RWPE1 (cell line): ENCODE data around the gene HERC4.
"Not testable (repeated sequence)": the region's sequence is repeated elsewhere in the genome, so short reads cannot be mapped to it uniquely, and the experiment has no call there.

ENCODE experiments used
- CTCF ChIA-PET: fragments of 350-600 bp; sonication (Branson Sonifier 250); formaldehyde crosslinking; extraction: SDS; loops from one replicate; lab custom pipeline; 2021; lab: Yijun Ruan, JAX
- POLR2A ChIA-PET: fragments of 400-600 bp; formaldehyde crosslinking; extraction: SDS; loops from one replicate; lab custom pipeline; 2020; ENCODE audit warnings: antibody characterized with exemption; ENCODE audit not compliant: low non-redundant PET; lab: Yijun Ruan, JAX
- DNase-seq: peaks from one replicate; pipeline ENCODE4 v3.0.0; 2012; ENCODE audit warnings: low spot score
- H3K27ac ChIP-seq: fragments of 450-650 bp; 2 replicates; pipeline ENCODE4 v1.5.1; 2017
- TF ChIP-seq, protein P1 (sequence below): fragments of 450-650 bp; conservative IDR thresholded peaks from 2 replicates; pipeline ENCODE4 v1.5.1; 2017; ENCODE audit warnings: low read depth, mild to moderate bottlenecking

HERC4 gene

DNA sequence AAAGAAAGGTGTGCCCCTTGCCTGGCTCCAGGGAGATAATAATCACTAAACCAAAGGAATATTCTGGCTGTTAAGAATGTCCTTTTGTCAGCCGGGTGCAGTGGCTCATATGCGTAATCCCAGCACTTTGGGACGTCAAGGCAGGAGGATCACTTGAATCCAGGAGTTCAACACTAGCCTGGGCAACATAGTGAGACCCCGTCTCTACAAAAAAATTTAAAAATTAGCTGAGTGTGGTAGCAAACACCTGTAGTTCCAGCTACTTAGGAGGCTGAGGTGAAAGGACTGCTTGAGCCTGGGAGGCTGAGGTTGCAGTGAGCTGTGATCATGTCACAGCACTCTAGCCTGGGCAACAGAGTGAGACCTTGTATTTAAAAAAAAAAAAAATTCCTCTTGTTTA lies 74.1 kb downstream of the HERC4 start:
- no peak for DNase-seq
- no peak overlapping the region for H3K27ac ChIP-seq
- TF ChIP-seq, protein P1, sequence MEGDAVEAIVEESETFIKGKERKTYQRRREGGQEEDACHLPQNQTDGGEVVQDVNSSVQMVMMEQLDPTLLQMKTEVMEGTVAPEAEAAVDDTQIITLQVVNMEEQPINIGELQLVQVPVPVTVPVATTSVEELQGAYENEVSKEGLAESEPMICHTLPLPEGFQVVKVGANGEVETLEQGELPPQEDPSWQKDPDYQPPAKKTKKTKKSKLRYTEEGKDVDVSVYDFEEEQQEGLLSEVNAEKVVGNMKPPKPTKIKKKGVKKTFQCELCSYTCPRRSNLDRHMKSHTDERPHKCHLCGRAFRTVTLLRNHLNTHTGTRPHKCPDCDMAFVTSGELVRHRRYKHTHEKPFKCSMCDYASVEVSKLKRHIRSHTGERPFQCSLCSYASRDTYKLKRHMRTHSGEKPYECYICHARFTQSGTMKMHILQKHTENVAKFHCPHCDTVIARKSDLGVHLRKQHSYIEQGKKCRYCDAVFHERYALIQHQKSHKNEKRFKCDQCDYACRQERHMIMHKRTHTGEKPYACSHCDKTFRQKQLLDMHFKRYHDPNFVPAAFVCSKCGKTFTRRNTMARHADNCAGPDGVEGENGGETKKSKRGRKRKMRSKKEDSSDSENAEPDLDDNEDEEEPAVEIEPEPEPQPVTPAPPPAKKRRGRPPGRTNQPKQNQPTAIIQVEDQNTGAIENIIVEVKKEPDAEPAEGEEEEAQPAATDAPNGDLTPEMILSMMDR, result no peak
- POLR2A ChIA-PET, result no interaction called here
- CTCF ChIA-PET, result interaction anchor here (0.6 kb wide), 1 partner anchor 288 kb away, joined by 4 read pairs; no protein-coding TSS in a partner anchor

DNA sequence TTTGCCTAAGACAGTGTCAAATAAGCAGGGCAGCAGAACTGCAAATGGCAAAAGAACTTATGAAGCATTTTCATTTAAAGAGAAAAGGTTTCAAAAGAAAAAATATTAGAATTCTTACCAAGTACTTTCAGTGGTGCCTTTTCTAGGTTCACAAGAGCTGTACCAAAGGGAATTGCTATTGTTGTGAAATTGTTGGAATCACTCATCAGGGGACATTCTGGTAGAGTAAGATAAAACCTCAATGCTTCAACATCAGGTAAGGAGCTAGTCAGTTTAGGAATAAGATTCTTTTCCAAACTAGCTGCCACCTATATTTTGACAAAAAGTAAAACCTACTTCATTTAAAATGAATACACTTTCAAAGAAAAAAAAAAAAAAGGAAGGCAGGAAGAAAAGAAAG lies 85.0 kb downstream of the HERC4 start:
- no peak for DNase-seq
- TF ChIP-seq, protein P1, result no peak
- H3K27ac ChIP-seq, result no peak overlapping the region
- POLR2A ChIA-PET, result no interaction called here
- CTCF ChIA-PET, result interaction anchor here (0.6 kb wide), 1 partner anchor 81 kb away, joined by 3 read pairs; no protein-coding TSS in a partner anchor

DNA sequence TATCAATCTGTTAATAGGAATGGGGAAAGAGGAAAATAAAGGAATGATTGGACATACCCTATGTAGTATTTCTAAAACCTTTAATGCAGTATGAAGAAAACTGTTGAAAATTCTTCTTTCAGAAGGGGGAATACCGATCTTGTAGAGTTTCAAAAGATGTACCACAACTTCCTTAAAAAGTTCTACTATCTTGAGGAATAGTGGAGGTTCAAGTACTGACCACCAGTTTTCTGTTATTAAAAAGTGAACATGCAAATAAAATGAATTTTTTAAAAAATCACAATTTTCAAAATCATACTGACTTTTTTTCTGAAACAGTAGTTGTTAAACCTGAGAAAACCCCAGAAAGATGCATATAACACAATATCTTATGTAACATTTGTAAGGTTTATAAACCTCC lies 86.5 kb downstream of the HERC4 start:
- H3K27ac ChIP-seq, result no peak overlapping the region
- POLR2A ChIA-PET, result no interaction called here
- no peak for DNase-seq
- TF ChIP-seq, protein P1, result no peak
- CTCF ChIA-PET, result no interaction called here

DNA sequence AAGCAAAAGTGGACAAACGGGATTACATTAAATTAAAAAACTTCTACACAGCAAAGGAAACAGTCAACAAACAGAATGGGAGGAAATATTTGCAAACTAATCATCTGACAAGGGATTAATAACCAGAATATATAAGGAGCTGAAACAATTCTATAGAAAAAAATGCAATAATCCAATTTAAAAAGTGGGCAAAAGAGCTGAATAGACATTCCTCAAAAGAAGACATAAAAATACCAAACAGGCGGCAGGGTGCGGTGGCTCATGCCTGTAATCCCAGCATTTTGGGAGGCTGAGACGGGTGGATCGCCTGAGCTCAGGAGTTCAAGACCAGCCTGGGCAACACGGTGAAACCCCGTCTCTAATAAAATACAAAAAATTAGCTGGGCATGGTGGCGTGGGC lies 92.5 kb downstream of the HERC4 start:
- CTCF ChIA-PET, POLR2A ChIA-PET, H3K27ac ChIP-seq, DNase-seq: not testable (repeated sequence)

DNA sequence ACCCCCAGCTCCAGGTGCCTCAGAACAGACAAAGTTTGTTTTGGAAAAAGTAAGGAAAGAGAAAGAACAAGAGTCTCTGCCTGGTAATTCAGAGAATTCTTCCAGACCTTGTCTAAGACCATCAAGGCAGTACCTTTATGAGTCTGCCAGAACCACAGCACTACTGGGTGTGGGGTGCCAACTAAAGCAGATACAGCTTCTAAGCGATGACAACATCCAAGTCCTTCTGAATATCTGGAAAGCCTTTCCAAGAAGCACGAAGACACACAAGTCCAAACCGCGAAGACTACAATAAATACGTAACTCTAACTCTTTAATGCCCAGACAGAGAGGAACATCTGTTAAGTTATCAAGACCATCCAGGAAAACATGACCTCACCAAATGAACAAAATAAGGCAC lies 96.3 kb downstream of the HERC4 start:
- TF ChIP-seq, protein P1, result no peak
- no peak overlapping the region for H3K27ac ChIP-seq
- CTCF ChIA-PET, result no interaction called here
- POLR2A ChIA-PET, result no interaction called here
- DNase-seq, result no peak

DNA sequence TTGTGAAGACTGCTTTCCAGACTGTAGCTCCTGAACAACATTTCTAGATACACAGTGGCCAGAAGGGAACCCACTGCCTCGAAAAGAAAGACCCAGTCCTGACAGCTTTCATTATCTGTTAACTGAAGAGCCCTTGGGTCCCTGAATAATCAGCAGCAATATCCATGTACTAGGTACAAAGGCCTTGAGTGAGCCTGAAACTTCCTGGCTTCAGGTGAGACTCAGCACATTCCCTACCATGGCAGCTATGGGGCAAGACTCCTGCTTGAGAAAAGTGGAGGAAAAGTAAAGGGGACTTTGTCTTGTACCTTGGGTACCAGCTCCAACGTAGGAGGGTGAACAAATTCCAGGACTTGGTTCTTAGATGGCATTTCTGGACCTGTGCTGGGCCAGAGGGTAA lies 97.8 kb downstream of the HERC4 start:
- DNase-seq, result no peak

More for the DNA sequence above, 97.8 kb downstream of the HERC4 start:
- TF ChIP-seq, protein P1, result no peak
- no peak overlapping the region; the same call in 1 of the 2 replicates for H3K27ac ChIP-seq
- POLR2A ChIA-PET, result no interaction called here
- CTCF ChIA-PET, result no interaction called here
